Activated effector memory CD4-positive, alpha-beta T cell treated with anti-CD3 and anti-CD28 coated beads, Interleukin-2, amount 50 U/mL, for 16 hours (primary cell): ENCODE data around the gene NDUFS8.
"Not testable (repeated sequence)": the region's sequence is repeated elsewhere in the genome, so short reads cannot be mapped to it uniquely, and the experiment has no call there.

ENCODE experiments used
- DNase-seq: peaks from one replicate; pipeline ENCODE4 v3.0.0-alpha.2; 2020

Gene NDUFS8

DNA sequence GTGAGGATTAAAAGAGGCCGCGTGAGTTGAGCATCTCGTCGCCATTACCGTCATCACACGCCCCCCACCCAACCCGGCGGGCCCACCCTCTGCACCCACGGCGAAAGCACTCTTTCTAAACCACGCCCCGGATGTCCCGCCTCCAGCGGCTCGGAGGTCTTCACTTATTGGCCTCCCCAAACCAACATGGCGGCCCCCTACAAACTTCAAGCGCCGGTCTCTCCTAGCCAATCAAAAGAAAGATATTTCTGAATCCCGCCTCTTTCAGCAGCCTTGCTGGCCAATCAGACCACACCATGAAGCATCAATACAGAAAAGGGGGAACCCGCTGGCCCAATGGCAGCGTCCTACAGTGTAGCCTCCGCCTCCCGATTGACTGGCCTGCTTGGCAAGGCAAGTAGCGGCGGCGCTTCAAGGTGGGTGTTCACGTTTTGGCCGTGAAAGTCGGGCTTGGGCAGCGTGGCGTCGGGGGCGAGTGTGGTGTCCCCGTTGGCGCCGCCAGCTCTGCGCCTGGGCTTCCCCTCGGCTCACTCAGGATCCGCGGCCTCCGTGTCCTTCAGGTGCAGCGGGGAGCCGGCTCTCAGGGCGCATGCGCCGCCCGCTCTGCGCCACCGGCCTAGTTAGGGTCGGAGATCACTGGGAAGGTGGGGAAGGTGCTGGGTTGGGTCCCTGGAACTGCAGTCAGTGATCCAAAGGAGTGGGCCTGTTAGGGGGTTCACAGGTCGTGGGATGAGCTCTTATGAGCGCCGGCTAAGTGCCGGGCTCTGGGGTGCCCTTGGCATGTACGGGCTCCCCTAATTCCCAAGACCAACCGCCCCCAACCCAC is at the start of gene NDUFS8:
NDUFS8 (plus strand) TSS at position 364 of the 826 bp plus-strand sequence. CDS start 1,471 bp downstream, outside the sequence.
- peak; percentile 99 for DNase-seq

- peak; percentile 36 for DNase-seq
Observed at GRCh38 chr11:67981226-67981625, 49.3 kb upstream of the NDUFS8 start.

- DNase-seq = peak; percentile 19
Observed at GRCh38 chr11:67982255-67982857, 48.1 kb upstream of the NDUFS8 start.

DNA sequence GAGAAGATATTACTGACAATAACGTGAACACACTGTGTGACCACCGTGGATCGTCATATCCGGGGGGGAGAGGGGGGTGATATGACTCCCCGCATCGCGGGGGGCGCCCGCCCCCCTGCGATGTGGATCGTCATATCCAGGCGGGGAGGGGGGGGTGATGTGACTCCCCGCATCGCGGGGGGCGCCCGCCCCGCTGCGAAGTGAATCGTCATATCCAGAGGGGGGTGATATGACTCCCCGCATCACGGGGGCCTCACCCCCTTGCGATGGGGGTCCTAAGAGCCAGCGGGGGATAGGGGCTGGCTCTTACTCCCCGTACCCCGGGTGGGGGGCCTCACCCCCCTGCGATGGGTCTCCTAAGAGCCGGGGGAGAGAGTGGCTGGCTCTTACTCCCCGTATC is 46.5 kb upstream of the NDUFS8 start:
- DNase-seq = peak; percentile 49

DNA sequence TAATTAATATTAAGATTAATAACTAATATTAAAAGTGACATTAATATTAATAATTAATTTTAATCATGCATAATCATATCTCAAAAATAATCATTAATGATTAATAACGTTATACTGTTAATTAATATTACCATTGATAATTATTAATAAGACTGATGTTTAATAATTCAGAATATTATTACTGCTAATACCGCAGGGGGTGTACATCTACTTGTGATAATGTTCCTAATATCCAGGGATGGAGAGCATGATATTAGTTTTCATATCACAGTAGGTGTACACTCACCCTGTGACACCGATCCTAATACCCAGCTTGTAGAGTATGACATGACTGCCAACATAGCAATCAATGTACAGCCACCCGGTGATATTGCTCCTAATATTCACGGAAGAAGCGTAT is 45.2 kb upstream of the NDUFS8 start:
- not testable (repeated sequence) for DNase-seq

GRCh38 chr11:67990546-67991346 is 39.7 kb upstream of the NDUFS8 start:
- DNase-seq = peak; percentile 62

DNA sequence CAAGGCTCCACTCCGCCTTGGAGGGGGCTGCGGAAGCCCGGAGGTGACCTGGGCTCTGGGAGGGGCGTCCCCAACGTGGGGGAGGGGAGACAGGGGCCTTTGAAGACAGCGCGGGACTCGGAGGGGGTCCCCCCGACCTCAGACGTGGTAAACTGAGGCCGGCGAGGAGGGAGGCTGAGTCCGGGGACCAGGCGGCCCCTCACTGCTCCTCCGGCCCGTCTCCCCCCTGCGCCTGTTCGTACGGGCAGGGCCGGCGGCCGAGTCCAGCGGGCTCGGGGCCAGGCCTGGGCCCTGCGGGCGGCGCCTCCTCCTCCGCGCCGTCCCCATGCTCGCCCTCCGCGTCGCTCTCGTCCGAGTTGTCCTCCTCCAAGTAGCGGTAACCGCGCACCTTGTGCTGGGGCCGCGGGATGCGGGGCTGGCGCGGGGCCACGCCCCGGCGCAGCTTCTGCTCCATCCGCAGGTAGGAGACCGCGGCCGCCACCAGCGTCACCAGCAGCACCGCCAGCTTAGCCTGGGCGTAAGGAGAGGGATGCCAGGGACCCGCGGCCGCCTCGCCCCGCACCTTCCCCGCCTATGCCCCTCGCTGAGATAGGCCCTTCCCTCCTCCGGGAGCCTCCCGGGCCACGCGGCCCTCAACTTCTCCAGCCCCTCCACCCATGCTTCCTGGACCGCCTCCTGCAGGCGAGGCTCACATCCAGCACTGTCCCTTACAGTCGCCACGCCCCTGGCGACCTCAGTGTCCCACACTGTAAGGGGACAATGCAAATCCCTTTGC is 38.9 kb upstream of the NDUFS8 start:
- peak; percentile 51 for DNase-seq

DNA sequence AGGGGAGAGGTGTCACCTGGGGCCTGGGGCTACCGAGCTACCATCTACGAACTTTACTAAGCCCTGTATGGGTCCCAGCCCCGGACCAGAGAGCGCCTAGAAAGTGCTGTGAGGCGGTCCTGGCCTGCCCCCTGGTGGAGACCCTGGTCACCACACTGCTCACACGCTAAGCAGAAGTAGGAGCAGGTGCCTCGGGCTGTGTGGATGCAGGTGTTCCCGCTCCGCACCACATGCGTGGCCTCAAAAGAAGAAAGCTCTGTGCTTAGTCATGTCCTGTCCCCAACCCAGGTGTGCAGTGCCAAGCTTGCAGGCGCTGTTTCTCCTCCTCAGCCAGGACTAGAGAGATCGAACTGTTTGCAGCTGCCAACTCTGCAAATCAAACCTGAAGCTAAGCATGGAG is 36.7 kb upstream of the NDUFS8 start:
- peak; percentile 76 for DNase-seq

DNA sequence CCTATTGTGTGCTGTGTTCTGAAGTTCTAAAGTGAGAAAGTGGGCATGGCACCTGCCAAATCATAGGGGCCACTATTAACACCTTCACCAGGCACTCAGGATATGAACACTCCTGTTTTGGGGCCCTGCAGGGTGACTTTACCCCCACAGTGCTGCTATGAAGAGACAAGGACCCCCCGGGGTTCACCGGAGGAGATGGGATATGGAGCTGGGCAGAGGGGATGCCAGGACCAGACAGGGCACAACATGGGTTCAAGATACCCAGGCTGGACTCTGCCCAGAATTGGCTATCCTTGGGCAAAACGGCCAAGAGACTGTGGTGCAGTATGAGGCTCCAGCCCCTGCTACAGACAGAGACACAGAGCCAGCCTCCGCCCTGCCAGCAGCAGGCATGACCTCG is 36.1 kb upstream of the NDUFS8 start:
- peak; percentile 44 for DNase-seq

DNA sequence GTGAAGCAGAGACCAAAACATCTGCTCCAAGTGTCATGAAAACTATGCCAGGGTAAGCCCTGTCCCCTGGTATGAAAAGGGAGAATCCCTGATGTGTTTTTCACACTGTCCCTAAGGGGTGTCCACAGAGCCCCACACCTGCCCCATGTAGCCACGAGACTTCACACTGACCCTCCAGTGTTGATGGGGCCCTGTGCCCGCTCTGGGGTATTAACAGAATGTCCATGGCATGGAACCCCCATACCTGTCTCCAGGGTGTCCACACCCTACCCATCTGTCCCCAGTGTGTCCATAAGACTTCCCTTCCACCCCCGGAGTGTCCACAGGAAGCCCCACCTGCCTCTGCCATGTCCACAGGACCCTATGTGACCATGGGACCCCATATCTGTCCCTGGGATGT is 35.4 kb upstream of the NDUFS8 start:
- DNase-seq = peak; percentile 45

GRCh38 chr11:67995579-67995978 is 34.9 kb upstream of the NDUFS8 start:
- DNase-seq = peak; percentile 22

DNA sequence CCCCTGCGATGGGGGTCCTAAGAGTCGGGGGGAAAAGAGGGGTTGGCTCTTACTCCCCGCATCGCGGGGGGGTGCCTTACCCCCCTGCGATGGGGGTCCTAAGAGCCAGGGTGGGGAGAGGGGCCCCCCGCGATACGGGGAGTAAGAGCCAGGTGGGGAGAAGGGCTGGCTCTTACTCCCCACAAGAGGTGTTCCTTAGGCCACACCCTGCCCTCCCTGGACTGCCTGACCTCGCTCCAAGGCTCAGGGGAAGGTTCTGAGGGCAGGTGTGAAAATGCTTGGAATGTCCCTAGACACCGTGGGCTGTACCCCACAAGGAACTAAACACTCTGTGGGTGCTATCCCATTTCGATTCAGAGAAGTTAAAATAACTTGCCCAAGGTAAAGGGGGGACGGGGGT is 34.4 kb upstream of the NDUFS8 start:
- DNase-seq = peak; percentile 43

DNA sequence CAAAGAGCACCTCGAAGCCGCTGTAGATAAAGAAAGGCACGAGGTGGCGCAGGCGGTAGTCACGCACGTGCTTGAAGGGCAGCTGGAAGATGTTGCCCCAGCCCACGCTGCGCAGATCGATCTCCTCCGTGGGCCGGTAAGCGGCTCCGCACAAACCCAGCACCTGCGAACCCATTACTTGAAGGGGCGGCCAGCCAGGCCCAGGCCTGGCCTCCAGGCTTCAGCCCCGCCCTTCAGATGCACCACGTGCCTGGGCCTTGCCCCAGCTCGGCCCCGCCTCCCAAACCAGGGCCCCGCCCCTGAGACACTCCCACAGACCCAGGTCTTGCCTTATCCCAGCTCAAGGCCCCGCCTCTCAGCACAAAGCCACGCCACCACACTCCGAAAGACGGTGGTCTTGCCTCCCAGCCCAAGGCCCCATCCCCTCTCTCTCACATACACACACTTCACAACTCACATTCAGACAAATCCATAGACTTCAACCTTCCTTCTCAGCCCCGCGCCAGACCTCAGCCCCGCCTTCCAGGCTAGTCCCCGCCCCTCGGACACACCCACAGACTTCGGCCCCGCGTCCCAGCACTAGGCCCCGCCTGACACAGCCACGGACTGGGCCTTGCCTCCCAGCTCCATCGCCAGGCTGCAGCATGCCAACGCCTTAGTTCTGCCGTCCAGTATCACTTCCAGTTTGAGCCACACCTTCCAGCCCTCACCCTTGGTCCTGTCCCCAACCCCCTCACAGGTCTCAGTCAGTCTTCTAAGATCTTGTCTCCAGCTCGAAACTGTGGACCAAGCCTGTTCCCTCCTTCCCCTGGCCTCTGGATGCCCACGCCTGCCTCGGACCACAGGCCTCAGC is 33.6 kb upstream of the NDUFS8 start:
- no peak for DNase-seq

DNA sequence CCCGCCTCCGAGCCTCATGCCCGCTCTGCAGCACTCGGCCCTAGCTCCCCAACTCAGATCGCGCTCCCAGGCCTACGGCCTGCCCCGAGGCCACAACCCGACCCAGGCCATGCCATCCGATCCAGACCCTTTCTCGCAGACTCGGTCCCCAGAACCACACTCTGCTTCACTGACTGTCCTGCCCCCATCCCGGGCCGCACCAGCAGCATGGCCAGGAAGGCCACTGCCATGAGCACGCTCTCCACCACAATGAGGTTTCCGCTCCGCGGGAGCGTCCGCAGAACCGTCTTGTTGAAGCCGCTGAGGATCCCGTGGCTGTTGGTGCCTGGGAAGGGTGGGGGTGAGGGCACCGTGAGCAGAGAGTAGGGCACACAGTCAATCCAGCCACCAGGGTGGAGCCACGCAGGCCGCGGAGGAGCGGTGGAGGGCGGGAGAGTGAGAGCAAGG is 33.0 kb upstream of the NDUFS8 start:
- DNase-seq = no peak

- no peak for DNase-seq
Observed at GRCh38 chr11:67998150-67999045, 32.1 kb upstream of the NDUFS8 start.

DNA sequence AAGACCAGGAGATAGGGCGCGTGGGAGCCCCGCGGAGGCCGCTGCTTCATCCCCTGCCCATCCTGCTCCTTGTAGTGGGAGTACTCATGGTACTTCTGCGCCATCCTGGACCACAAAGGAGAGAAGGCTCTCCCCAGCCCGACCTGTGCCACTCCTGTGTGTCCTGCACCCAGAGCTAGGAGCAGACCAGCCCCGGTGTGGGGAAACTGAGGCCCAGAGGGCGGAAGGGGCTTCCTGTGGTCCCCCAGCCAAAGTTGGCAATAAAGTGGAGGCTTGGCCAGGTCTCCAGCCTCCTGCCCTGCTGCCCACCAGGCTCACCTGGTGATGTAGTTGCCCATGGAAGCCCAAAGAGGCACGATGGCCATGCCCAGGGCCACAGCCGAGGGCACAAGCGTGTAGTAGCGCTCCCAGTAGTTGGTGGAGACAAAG is 31.3 kb upstream of the NDUFS8 start:
- no peak for DNase-seq

GRCh38 chr11:67999704-68000103 is 30.8 kb upstream of the NDUFS8 start:
- peak; percentile 54 for DNase-seq

- DNase-seq = no peak
Observed at GRCh38 chr11:68002575-68002937, 27.9 kb upstream of the NDUFS8 start.

GRCh38 chr11:68002938-68003845 is 27.3 kb upstream of the NDUFS8 start:
- DNase-seq = peak; percentile 82
